H9 (cell line): ENCODE measurements around the gene CCL4L2. TPM values are rescaled to one million over a fixed set of nuclear protein-coding genes. Genes with fewer than 3 reads are reported as not detected.
"Not testable (repeated sequence)": the region's sequence is repeated elsewhere in the genome, so short reads cannot be mapped to it uniquely, and the experiment has no call there.

Experiments
- DNase-seq: peaks from one replicate; pipeline ENCODE4 v3.0.0-alpha.2; 2017
- H2AFZ ChIP-seq: one replicate; pipeline ENCODE4 v1.6.1; 2013; ENCODE audit warnings: mild to moderate bottlenecking, low read length, control low read depth, moderate library complexity
- H2AK5ac ChIP-seq: 2 replicates; pipeline ENCODE4 v1.6.1; 2013; ENCODE audit warnings: low read length, control low read depth, mixed read lengths; ENCODE audit not compliant: insufficient read length
- H2BK120ac ChIP-seq: one replicate; pipeline ENCODE4 v1.6.1; 2013; ENCODE audit warnings: low read depth, mild to moderate bottlenecking, low read length, control low read depth, inconsistent platforms; ENCODE audit not compliant: poor library complexity, severe bottlenecking
- H2BK12ac ChIP-seq: 2 replicates; pipeline ENCODE4 v1.6.1; 2013; ENCODE audit warnings: low read length, control low read depth, mixed read lengths, low read depth; ENCODE audit not compliant: insufficient read length
- H2BK15ac ChIP-seq: 2 replicates; pipeline ENCODE4 v1.6.1; 2013; ENCODE audit warnings: low read depth, low read length, control low read depth
- H2BK20ac ChIP-seq: one replicate; pipeline ENCODE4 v1.6.1; 2013; ENCODE audit warnings: low read depth, mild to moderate bottlenecking, low read length, control low read depth, inconsistent platforms; ENCODE audit not compliant: poor library complexity, severe bottlenecking
- H2BK5ac ChIP-seq: 2 replicates; pipeline ENCODE4 v1.6.1; 2013; ENCODE audit warnings: low read length, control low read depth, mixed read lengths; ENCODE audit not compliant: insufficient read length
- H3K14ac ChIP-seq: 2 replicates; pipeline ENCODE4 v1.6.1; 2013; ENCODE audit warnings: low read length, control low read depth; ENCODE audit not compliant: insufficient read depth
- H3K18ac ChIP-seq: 2 replicates; pipeline ENCODE4 v1.6.1; 2013; ENCODE audit warnings: low read depth, mild to moderate bottlenecking, mixed read lengths, low read length, control low read depth; ENCODE audit not compliant: insufficient read length
- H3K23ac ChIP-seq: 2 replicates; pipeline ENCODE4 v1.6.1; 2013; ENCODE audit warnings: low read length, control low read depth, mixed read lengths, low read depth; ENCODE audit not compliant: insufficient read length
- H3K23me2 ChIP-seq: 2 replicates; pipeline ENCODE4 v1.6.1; 2013; ENCODE audit warnings: low read depth, mild to moderate bottlenecking, mixed read lengths, low read length, control low read depth; ENCODE audit not compliant: insufficient read length, poor library complexity, severe bottlenecking
- H3K27ac ChIP-seq: 2 replicates; pipeline ENCODE4 v1.5.1; 2013; ENCODE audit warnings: low read length, control low read depth, mixed read lengths, low read depth; ENCODE audit not compliant: insufficient read length
- H3K27me3 ChIP-seq: 2 replicates; pipeline ENCODE4 v1.6.1; 2013; ENCODE audit warnings: low read length, control low read depth, inconsistent platforms; ENCODE audit not compliant: insufficient read depth
- H3K4ac ChIP-seq: 2 replicates; pipeline ENCODE4 v1.6.1; 2013; ENCODE audit warnings: low read depth, mild to moderate bottlenecking, control low read depth, inconsistent platforms, low read length, moderate library complexity
- H3K4me1 ChIP-seq: 2 replicates; pipeline ENCODE4 v1.6.1; 2013; ENCODE audit warnings: low read length, control low read depth, inconsistent platforms; ENCODE audit not compliant: insufficient read depth
- H3K4me2 ChIP-seq: 2 replicates; pipeline ENCODE4 v1.6.1; 2013; ENCODE audit warnings: low read length, control low read depth, mixed read lengths; ENCODE audit not compliant: insufficient read length, insufficient read depth
- H3K56ac ChIP-seq: 2 replicates; pipeline ENCODE4 v1.6.1; 2013; ENCODE audit warnings: low read depth, mild to moderate bottlenecking, mixed read lengths, low read length, control low read depth; ENCODE audit not compliant: insufficient read length
- H3K79me1 ChIP-seq: 2 replicates; pipeline ENCODE4 v1.6.1; 2013; ENCODE audit warnings: low read depth, mild to moderate bottlenecking, moderate library complexity, low read length, control low read depth, inconsistent platforms; ENCODE audit not compliant: insufficient read depth, poor library complexity, severe bottlenecking
- H3K79me2 ChIP-seq: 2 replicates; pipeline ENCODE4 v1.6.1; 2013; ENCODE audit warnings: low read length, control low read depth, inconsistent platforms; ENCODE audit not compliant: insufficient read depth
- H3K9ac ChIP-seq: 2 replicates; pipeline ENCODE4 v1.6.1; 2013; ENCODE audit warnings: low read length, control low read depth, mixed read lengths; ENCODE audit not compliant: insufficient read length; ENCODE audit errors: extremely low read depth
- H3K9me3 ChIP-seq: one replicate; pipeline ENCODE4 v1.6.1; 2013; ENCODE audit warnings: low read depth, low read length, inconsistent platforms; ENCODE audit not compliant: control insufficient read depth
- H3T11ph ChIP-seq: one replicate; pipeline ENCODE4 v1.6.1; 2013; ENCODE audit warnings: mild to moderate bottlenecking, low read length, control low read depth, inconsistent platforms
- H4K20me1 ChIP-seq: one replicate; pipeline ENCODE4 v1.6.1; 2013; ENCODE audit not compliant: control insufficient read depth, insufficient read length, insufficient read depth
- H4K5ac ChIP-seq: 2 replicates; pipeline ENCODE4 v1.6.1; 2013; ENCODE audit warnings: low read depth, mild to moderate bottlenecking, mixed read lengths, low read length, control low read depth; ENCODE audit not compliant: insufficient read length
- H4K8ac ChIP-seq: replicated peaks from 2 replicates; pipeline ENCODE4 v1.6.1; 2013; ENCODE audit warnings: low read length, control low read depth, mixed read lengths, low read depth; ENCODE audit not compliant: insufficient read length
- H4K91ac ChIP-seq: 2 replicates; pipeline ENCODE4 v1.6.1; 2013; ENCODE audit warnings: low read depth, mild to moderate bottlenecking, moderate library complexity, mixed read lengths, low read length, control low read depth; ENCODE audit not compliant: insufficient read length
- H3K27ac Mint-ChIP-seq, 3 experiments: 2 replicates in 2 of 3; 3 replicates in 1 of 3; pipeline ENCODE4 v1.8.0; 2020 to 2021; ENCODE audit warnings: mixed read lengths in 3 of 3, mild to moderate bottlenecking in 1 of 3, moderate library complexity in 1 of 3
- H3K27me3 Mint-ChIP-seq: 2 replicates; pipeline ENCODE4 v1.8.0; 2021; ENCODE audit warnings: low read depth, mild to moderate bottlenecking, moderate library complexity, mixed read lengths
- H3K36me3 Mint-ChIP-seq, 3 experiments: 2 replicates in 2 of 3; 3 replicates in 1 of 3; pipeline ENCODE4 v1.8.0; 2020 to 2021; ENCODE audit warnings: low read depth in 3 of 3, mixed read lengths in 3 of 3; ENCODE audit not compliant: insufficient read depth in 1 of 3
- H3K4me1 Mint-ChIP-seq, 2 experiments: 2 replicates each; pipeline ENCODE4 v1.8.0; 2020; ENCODE audit warnings: mixed read lengths in 2 of 2
- H3K4me3 Mint-ChIP-seq, 2 experiments: 2 replicates in 1 of 2; 3 replicates in 1 of 2; pipeline ENCODE4 v1.8.0; 2020 to 2021; ENCODE audit warnings: mild to moderate bottlenecking in 2 of 2, mixed read lengths in 2 of 2, moderate library complexity in 1 of 2
- H3K9me3 Mint-ChIP-seq, 2 experiments: 2 replicates in 1 of 2; 3 replicates in 1 of 2; pipeline ENCODE4 v1.8.0; 2020; ENCODE audit warnings: mild to moderate bottlenecking in 2 of 2, mixed read lengths in 2 of 2, moderate library complexity in 1 of 2
- CTCF ChIP-seq: fragments of 200-600 bp; sonication (generic); conservative IDR thresholded peaks from 3 replicates; pipeline ENCODE4 v1.8.0; 2021; ENCODE audit warnings: antibody characterized with exemption, mild to moderate bottlenecking
- WGBS: extraction: QIAGEN DNeasy Blood & Tissue Kit; methylation state at CpG from one replicate; pipeline ENCODE4 v1.1.7; 2013; ENCODE audit warnings: missing lambda C conversion rate, low lambda C conversion rate, mixed read lengths; ENCODE audit not compliant: insufficient read length; ENCODE audit errors: extremely low coverage; 5-methylcytosine and 5-hydroxymethylcytosine counted together
- total RNA-seq: library from RNA; stranded (reverse); gene quantifications from 2 replicates; pipeline ENCODE4 v1.2.1, GENCODE V29; 2021

The CCL4L2 gene
- total RNA-seq, 1 experiment from 2014 or later = not detected

GRCh38 chr17:36209575-36209974, 1.3 kb upstream of the CCL4L2 start:
- Mint-ChIP-seq H3K27me3 (peaks cover 16% of the 10 kb centered on the region; the same call in 1 of the 2 replicates), H3K36me3 (no peaks in the 10 kb centered on the region), H3K4me1 (peaks cover 7 to 8% of the 10 kb centered on the region in 2 experiments), H3K9me3 (no peaks in the 10 kb centered on the region), H3K27ac (no peak overlapping the region), H3K4me3 (no peak overlapping the region)
- no peak for TF ChIP-seq CTCF
- Histone ChIP-seq H3K9ac (no peak overlapping the region), H3K4ac (no peak overlapping the region), H2BK5ac (no peak overlapping the region), H3K4me2 (no peak overlapping the region), H3K23ac (no peak overlapping the region), H3K14ac (no peak overlapping the region), H2AFZ (no peak overlapping the region), H4K20me1 (no peaks in the 10 kb centered on the region), H2BK120ac (no peak overlapping the region), H3K27ac (no peak overlapping the region), H4K8ac (no peak overlapping the region), H2BK12ac (no peak overlapping the region), H3K79me1 (no peaks in the 10 kb centered on the region), H3K56ac (no peak overlapping the region), H4K5ac (no peak overlapping the region), H3K9me3 (no peaks in the 10 kb centered on the region), H3T11ph (no peak overlapping the region), H2AK5ac (no peak overlapping the region), H3K79me2 (no peaks in the 10 kb centered on the region), H3K23me2 (no peaks in the 10 kb centered on the region), H3K4me1 (no peaks in the 10 kb centered on the region), H3K27me3 (no peaks in the 10 kb centered on the region), H2BK15ac (no peak overlapping the region), H4K91ac (no peak overlapping the region), H2BK20ac (no peak overlapping the region), H3K18ac (no peak overlapping the region)
- DNase-seq = no peak

GRCh38 chr17:36211484-36212271, 815 bp downstream of the CCL4L2 start:
- H3K4me1 Mint-ChIP-seq, H4K5ac ChIP-seq, H2BK20ac ChIP-seq, H2BK15ac ChIP-seq, H3K9me3 Mint-ChIP-seq, H3K27me3 ChIP-seq, H2BK5ac ChIP-seq, H3K14ac ChIP-seq, H2BK120ac ChIP-seq, H2BK12ac ChIP-seq, H3K18ac ChIP-seq, H3K79me2 ChIP-seq, H3K9ac ChIP-seq, H4K20me1 ChIP-seq, H3K27ac ChIP-seq, H3K4me3 Mint-ChIP-seq, H3K56ac ChIP-seq, H4K91ac ChIP-seq, H2AFZ ChIP-seq, H3K23me2 ChIP-seq, H2AK5ac ChIP-seq, H3T11ph ChIP-seq, H3K4me1 ChIP-seq, H3K36me3 Mint-ChIP-seq, H4K8ac ChIP-seq, H3K23ac ChIP-seq, H3K4me2 ChIP-seq, H3K79me1 ChIP-seq, H3K9me3 ChIP-seq, H3K4ac ChIP-seq, DNase-seq: not testable (repeated sequence)
- Mint-ChIP-seq H3K27me3 (peaks cover 12% of the 10 kb centered on the region; the same call in 1 of the 2 replicates), H3K27ac (peak overlapping the region in 1 of 3 experiments; percentile 59; a peak in 1 of 7 replicates)
- WGBS = no CpG with 5 or more reads among the region's 10 CpGs
